ENCODE measurements around the gene LHPP.

LHPP gene

DNA sequence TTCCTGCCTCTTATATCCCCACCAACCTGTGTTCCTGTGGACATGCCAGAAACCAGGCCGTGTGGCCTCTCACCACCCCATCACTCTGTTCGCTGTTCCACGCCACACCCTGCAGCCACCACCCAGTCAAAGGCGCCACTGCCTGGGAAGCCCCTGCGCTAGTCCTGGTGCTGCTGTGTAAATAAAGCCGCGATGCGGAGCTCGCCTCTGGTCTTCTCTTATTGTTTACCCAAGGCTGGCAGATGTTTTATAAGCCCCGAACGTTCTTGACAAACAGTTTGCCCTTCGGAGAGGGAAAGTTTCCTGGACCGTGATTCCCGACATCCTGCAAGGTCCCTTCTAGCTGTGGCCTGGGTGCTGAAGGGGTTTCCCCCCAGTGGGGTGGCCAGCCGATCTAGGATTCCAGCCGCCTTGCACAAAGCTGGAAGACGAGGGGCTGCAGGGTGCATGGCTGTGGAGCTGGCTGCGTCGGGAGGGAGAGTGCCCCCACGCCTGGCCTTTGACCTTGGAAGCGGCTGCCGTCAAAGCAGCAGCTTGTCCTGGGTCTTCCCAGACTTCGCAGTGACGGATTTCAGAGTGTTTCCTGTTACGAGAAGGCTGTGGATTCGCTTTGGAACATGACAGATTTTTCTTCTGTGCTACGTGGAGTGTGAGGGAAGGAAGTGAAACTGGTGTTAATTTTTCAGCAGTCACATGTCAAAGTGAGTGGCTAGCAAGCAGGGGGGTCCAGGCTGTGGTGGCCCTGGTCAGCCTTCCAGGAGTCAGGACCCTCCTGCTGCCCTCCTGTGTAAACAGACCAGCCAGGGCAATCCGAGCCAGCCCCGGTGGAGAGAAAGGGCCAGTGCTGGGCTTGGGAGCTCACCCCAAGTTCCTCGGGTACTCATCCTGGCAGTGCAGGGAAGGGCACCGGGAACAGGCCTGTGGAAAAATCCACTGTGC is 61.6 kb downstream of the LHPP start:
- no peak for DNase-seq

DNA sequence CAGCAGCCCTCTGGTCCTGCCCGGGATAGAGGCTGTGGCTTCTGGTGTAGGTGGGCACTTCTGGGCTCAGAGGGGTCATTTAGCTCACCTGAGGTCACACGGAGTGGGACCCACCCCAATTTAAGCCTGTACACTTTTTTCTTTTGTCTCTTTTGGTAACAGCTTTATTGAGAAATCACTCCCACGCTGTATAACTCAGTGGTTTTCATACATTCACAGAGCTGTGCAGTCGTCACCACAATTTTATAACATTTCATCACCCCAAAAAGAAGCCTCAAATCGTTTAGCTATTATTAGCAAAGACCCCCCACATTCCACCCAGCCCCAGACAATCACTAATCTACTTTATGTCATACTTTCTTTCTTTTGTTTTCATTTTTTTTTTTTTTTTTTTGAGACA is 62.3 kb downstream of the LHPP start:
- no peak for DNase-seq

DNA sequence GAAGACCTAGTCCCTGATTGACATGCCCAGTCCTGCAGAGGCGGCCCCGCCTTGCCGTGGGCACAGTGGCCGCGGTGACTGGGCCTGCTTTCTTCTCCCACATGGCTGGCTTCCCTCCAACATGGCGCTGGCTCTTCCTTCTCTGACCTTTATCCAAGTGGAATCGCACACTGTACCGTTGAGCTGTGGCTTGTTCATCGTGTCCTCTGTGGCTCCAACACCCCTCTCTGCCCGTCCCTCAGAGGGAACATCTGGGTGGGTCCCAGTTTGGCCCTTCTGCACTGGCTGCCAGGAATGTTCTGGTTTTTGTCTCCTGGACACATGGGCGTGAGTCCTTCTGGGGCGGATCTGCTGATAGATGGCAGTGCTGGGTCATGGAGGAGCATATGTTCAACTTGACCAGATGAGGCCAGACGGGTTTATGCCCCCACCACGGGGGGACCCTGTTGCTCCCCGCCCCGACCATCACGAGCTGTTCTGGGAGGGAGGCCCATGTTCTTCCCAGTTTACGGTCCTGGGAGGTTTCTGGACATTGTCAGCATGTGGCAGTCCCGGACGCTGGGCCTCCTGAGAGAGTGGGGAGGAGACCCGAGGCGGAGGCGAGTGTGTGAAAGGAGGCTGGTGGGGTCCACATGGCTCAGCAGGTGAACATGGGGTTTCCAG is 63.5 kb downstream of the LHPP start:
- no peak for DNase-seq

DNA sequence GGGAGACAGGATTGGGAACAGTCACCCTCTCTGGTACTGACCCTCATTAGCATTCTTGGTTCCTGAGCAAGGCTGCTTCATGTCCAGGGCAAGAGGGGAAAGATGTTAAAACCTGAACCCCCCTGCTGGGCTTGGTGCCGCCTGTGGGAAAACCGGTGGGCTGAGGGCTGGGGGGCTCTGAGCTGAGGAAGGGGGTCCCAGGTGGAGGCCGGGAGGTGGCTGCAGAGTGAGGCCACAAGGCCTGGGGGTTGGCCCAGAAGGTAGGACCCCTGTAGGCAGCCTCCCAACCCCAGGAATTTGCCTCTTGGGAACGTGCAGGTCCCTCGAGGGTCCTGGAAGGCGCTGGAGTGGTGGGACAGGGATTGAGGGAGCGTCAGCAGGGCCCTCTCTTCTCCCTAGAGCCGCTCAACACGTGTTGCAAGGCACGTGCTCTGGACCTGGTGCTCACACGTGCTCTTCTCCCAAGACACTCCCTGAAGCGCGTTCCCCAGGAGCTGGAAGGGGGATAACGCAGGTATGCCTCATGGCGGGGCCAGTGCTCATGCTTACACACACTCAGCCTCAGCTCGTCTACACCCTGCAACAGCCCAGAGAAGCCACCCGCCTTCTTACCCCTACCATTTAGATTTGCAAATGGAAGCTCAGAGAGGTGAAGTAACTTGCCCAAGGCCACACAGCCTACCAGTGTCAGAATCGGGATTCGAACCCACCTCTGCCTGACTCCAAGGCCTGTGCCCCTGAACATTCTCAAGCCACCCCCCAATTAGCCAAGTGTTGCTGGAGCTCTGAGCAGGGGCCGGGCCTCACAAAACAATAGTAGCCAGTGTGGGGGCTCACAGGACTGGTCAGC is 64.4 kb downstream of the LHPP start:
- DNase-seq, result no peak

DNA sequence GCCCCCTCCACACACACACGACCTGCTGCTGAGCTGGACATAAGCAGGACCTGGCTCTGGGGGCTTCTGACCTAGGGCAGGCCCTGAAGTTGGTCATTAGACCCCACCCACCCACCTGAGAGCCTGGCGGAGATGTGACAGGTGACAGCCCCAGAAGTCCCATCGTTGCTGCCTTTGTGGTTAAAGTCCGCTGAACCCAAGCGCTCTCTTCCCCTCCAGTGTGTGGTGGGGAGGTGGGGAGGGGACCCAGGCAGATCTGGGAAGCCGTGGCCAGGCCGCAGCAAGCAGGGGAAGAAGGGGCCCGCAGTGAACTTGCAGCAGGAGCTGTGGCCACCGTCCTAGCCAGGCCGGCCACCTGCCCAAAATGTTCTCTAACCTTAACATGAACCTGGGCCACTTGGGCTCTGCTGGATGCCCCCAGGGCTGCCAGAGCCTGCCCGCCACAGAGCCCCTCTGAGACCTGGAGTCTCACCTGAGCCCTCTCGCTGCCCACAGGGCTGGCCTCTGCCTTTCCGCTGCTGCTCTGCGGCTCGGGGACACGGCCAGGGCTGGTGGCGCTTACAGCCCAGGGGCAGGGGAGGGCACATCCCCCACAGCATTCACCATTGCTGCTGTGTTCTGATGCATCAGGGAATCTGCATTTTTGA is 65.1 kb downstream of the LHPP start:
- no peak for DNase-seq

DNA sequence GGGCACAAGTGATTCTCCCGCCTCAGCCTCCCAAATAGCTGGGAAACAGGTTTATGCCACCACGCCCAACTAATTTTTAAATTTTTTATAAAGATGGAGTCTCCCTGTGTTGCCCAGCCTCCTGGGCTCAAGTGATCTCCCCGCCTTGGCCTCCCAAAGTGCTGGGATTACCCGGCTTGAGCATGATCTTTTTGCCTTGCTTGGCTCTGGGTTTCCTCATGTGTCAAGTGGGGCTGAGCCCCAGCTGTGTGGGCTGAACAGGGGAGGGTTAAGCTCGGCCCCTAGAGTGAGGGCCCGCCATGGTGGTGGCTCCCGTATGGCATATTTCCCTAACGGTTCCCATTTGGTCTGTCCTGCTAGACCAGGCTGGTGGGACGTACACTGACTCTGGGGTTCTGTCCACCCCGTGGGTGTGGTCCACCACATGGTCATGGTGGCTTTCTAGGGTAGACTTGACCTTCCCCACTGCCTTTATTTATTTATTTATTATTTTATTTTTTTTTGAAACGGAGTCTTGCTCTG is 66.3 kb downstream of the LHPP start:
- no peak for DNase-seq

DNA sequence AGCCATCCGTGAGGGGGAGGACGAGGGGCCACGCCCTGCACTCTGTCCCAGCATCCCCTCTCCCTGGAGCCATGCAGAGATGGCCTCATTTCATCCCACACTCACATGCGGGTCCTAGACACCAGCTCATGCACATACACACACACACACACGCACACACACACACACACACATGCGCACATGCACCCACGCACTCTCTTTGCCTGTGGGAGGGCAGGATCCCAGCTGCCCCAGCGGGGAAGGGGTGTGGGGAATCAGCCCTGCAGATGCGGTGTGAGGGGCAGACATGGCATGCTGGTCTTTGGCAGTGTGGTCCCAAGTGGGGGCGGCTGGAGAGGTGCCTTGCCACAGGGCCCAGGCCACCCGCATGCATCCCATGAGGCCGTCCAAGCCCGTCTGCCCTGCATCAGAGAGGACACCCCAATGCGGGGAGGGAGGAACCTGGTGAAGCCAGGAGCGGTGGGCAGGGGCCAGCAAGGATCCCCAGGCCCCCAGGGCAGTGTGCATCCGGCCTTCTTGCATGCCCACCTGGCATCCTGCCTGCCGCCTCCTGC is 68.1 kb downstream of the LHPP start:
- DNase-seq, result no peak

DNA sequence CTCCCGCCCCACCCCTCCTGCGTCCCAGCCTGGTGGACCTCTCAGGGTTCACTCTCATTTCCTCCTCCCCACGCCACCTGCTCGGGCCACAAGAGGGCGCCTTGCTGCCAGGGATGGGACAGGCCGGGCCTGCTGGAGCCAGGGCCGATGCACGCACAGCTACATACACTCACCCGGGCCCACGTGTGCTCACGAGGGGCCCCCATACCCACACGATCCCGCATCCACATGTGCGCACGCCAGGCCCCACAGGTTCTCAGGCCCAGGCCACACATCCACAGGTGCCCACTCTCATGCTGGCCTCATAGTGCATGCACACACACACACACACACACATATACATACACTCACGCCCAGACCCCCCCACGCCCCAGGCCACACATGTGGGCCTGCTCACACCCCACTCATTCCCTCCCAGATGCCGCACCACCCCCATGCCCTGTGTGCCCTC is 68.6 kb downstream of the LHPP start:
- peak; percentile 78 for DNase-seq

DNA sequence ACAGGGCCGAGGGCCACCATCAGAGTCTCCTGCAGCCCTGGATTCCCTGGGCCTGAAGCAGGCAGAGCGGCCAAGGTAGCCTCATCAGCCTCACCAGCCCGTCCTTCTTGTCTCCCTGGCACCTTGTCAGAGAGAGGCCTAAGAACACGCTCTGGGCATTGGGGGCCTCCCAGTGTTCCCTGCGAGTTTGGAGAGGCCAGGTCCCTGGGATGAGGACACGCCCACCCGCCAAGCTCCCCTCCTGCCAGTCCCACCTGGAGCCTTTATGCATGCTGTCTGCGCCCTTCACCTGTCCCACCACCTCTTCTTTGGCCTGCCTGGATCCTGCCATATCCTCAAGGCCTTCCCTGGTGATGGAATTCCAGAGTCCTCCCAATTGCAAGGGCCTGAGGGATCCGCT is 69.2 kb downstream of the LHPP start:
- DNase-seq, result no peak

DNA sequence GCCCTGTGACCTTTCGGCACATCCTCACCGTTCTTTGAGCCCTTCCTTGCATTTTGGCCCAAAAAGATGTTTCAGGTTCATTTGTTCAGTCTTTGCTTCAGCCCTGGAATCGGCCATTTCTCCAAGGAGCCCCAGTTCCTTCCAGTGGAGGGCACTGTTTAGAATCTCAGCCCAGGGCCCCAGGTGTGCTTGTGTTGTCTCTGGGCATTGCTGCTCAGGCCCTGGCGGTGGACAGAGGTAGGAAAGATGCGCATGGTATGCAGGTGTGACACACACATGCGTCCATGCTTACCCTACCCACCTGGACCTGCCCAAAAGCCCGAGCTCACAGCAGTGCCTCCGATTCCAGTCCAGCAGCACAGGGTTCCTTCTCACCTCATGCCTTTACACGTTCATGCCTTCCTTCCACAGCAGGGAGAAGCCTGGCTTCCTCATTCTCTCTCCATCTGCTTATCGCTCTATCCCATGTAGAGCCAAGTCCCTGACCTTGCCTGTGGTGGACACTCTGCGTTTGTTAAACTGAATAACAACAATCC is 70.6 kb downstream of the LHPP start:
- no peak for DNase-seq

DNA sequence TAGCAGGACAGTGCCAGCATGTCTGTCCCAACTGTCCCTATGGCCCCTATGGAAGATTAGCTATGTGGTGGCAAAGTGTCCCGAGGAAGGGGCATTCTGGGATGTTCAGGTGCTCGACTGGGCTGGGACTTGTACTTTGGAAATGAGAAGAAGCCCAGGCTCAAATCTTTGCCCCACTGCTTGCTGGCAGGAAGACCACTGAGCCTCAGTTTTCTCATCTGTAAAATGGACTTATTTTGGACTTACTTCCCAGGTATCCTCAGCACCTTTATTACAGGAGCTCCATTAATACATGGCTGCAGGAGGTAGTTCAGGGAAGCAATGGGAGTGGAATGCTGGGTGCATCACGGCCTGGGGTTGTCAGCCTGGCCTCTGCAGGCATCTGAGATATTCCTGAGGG is 71.2 kb downstream of the LHPP start:
- DNase-seq, result no peak

DNA sequence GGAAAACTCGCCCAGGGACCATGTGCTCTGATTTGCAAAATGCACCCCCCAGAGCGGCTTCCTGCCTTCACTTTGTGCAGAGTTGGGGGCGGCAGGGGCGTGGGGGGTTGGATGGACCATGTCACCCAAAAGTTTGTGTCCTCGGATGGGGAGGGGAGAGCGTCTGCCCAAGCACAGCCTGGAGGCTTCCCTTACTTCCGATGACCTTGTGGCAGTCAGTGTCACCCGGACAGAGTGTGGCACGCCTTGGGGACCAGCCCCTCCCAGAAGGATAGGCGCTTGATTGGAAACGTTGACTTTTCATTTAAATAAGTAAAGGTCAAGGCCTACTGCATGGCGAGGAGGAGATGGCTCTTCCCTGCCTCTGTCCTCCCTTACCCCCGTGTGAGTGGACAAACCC is 71.6 kb downstream of the LHPP start:
- DNase-seq, result no peak

DNA sequence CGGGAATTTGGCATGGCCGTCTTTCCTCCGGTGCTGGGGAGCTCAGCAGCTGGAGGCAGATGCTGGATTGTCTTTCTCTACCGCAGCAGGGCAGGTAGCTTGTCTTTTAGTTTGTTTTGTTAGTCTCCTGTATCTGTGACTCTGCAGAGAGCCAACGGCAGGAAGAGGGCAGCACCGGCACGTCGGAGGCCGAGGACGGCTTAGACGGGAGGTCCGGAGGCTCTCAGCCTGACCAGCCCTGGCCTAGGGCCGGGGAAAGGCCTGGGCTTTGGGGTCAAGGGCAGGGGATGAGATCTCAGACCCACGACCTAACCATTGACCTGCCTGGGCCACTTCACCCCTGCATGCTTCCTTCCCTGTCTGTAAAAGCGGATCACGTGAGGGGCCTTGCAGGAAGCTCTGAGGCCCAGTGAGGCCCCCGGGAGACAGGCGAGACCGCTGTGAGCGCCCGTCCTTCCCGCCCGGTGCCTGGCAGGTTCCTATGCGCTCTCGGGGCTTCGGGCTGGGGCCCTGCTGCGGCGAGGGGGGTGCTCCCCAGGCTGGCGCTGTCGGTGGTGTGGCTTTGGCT is 72.7 kb downstream of the LHPP start:
- no peak for DNase-seq

DNA sequence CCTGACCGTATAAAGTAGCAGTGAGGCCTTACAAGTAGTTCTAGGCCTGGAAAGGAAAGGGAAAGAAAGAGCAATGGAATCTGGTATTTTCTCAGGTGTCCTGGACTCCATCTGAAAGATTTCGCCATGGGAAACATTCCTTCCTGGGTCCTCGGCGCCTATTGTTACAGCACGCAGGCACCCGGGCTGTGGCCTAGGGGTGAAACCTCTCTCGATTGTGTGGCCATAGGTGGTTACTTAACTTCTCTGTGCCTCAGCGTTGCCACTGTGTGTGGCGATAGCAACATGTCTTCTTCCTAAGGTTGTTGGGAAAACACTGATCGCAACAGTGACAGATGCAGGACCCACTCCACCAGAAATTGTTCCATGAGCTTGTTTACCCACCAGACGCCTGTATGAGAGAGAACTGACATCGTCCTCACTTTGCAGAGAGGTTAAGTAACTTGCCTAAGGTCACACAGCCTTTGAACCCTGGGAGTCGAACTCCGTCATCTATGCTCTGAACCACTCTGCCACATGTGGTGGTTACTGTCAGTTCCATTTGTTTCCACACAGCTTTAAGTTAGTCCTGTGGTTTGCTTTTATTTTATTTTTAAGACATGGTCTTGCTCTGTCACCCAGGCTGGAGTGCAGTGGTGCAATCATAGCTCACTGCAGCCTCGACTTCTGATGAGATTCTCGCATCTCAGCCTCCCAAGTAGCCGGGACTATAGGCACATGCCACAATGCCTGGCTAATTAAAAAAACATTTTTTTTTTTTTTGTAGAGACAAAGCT is 73.4 kb downstream of the LHPP start:
- DNase-seq, result no peak

DNA sequence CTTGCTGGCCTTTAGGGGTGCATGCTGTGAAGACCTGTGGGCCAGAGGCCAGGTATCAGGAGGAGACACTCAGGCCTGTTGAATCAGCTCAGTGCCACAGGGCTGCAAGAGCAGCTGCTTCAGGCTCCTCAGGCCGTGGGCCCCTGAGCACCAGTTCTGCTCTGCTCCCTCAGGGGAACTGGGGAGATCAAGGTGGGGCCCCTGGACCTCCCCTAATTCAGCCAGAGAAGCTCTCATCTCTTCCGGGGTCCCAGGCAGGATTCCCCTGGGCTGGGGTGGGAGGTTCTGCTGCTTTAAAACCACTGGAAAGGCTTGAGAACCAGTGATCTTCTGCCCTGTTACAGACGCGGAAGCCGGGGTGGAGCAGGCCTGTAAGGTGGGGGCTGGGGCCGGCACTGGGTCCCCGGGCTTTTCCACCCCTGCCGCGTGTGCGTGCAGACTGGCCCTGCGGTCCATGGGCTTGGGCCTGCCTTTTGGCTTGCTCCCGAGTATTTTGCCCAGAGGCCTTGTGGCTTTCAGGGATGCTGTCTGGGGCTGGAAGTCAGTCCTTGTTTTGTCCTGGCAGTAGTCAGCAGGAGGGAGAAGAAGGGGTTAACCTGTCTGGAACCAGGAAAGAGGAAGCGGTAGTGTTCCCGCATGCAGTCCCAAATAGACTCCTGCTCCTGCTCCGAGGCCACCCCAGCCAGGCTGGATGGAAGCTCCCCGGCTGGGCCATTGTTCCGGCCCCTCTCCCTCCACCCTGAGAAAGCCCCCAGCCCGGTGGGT is 74.3 kb downstream of the LHPP start:
- DNase-seq, result no peak

DNA sequence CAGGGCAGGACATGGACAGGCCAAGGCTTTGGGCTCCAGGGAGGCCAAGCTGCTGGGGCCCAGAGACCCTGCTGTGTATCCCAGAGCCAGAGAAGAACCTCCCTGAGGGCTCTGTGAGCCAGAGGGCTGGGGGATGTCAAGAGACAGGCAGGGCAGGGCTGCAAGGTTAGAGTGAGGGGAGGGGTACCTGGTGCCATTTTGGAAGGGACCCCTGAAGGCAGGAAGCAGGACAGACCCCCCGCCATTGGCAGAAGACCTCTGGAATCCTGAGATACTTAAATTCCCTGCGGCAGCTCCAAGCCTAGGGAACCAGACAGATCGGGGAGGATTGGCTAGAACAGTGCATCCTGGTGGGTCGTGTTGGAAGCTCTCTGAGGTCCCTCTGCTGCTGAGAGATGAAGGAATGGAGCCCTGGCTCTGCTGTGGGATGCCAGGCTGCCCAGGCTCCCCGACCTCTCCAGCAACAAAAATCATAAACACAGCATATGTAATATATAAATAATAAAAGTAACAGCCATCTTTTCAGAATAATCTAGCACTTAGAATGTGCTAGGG is 75.0 kb downstream of the LHPP start:
- DNase-seq, result no peak

DNA sequence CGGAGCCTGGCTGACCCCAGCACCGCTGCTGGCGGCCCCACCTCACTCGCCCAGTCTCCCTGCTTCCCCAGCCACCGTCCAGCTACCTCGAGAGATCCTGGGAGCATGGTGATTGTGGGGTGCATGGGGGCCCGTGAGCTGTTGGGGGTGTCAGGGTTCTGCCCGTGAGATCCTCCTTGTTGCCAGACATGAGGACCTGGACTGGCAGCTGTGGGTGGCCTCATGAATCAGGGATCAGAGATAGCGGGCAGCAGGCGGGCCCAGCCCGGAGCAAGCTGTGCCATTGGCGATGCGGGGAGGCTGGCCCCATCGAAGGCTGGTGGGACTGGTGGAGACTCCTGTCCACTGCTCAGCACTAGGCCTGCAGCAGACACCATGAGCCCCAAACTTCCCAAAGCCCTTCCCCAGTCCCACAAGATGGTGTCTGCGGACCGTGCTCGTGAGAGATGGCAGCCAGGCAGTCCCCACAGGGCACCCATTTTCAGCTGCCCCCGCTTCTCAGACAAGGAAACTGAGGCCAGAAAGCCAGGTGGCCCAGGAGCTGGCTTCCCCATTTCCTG is 75.6 kb downstream of the LHPP start:
- no peak for DNase-seq

DNA sequence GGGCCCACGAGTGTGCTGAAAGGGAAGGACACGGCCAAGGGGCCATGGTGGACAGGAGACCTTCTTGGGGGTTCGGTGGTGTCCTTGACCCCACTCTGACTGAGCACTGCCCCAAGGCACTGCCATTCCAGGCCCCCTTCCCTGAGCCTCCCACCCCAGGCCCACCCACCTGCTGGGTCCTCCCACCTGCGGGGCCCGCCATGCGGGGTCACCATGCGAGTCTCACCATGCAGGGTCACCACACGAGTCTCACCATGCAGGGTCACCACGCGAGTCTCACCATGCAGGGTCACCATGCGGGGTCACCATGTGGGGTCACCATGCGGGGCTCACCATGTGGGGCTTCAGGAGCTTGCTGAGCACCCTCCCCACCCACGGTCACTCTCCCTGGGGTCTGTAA is 76.3 kb downstream of the LHPP start:
- DNase-seq, result no peak

DNA sequence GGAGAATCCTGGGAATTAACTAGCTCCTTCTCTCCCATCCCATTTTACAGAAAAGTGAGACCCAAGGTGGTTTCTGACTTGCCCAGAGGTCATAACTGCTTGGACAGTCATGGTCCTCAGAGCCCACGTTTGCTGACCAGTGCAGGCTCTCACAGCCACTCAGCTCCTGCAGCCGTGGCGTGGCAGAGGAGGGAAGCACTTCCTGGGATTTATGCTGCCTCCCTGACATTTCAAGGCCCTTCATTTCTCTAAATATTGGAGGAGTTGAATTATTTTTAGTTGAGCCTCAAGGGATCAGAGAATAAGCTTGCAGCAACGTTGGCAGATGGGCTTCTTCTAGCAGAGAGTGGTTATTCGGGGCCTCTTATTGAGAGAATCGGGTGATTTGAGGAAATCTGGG is 77.1 kb downstream of the LHPP start:
- no peak for DNase-seq
